ENCODE results near the gene LARP4B.

DNA sequence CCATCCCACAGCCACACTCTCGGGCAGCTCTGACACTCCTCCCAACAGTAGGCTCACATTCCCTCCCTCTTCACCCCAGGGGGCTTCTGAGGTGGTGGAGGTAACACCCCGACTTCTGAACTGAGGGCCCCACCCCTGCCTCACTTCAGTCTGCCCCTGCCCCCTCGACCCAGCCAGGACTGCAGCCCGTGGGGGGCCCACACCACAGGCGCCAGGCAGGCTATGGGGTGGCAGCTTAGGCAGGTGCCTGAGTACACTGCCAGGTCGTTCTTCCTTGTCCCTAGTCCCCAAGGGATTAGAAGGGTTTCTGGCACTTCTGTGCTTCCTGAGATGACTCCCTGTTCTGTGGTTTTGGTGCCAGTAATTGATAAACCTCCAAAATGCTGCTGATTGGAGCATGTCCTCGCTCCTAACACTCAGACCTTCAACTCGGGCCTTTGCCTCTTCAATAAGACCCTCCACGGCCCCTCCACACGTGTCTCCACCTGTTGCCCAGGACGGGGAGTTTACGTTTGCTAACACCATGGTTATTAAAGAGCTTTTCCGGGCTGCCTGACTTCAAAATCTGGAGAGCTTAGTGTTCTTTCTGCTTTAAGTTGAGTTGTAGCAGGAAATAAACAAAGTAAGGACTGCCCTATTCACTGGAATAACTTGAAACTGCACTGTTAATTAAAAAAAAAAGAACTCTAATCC, 23.8 kb upstream of the LARP4B start:
- TF ChIP-seq, protein P1, sequence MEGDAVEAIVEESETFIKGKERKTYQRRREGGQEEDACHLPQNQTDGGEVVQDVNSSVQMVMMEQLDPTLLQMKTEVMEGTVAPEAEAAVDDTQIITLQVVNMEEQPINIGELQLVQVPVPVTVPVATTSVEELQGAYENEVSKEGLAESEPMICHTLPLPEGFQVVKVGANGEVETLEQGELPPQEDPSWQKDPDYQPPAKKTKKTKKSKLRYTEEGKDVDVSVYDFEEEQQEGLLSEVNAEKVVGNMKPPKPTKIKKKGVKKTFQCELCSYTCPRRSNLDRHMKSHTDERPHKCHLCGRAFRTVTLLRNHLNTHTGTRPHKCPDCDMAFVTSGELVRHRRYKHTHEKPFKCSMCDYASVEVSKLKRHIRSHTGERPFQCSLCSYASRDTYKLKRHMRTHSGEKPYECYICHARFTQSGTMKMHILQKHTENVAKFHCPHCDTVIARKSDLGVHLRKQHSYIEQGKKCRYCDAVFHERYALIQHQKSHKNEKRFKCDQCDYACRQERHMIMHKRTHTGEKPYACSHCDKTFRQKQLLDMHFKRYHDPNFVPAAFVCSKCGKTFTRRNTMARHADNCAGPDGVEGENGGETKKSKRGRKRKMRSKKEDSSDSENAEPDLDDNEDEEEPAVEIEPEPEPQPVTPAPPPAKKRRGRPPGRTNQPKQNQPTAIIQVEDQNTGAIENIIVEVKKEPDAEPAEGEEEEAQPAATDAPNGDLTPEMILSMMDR (IDR thresholded peaks at IDR 0.05) = no peak
- no peak for TF ChIP-seq MEF2A (IDR thresholded peaks at IDR 0.05; ENCODE audit: borderline replicate concordance, low read depth)
